ENCODE results near the gene PA2G4. TPM values are rescaled to one million over a fixed set of nuclear protein-coding genes. Genes with fewer than 3 reads are reported as not detected.

PA2G4 gene
- total RNA-seq, 2 donors from 2014 or later: 128 to 161 TPM

DNA sequence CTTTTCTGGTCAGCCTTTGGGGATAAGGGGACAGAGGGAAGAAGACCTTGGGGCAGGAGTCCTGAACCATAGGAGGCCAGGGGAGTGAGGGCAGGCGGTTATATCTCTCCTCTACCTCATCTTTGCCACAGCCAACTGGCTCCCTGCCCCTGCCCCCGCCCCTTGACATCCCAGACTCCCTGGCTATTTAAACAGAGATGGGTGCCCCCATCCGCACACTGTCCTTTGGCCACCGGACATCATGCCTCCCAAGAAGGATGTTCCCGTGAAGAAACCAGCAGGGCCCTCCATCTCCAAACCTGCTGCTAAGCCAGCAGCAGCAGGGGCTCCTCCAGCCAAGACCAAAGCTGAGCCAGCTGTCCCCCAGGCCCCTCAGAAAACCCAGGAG is 49.3 kb downstream of the PA2G4 start:
- H3K4me3 ChIP-seq (ENCODE audit: low read length): peak overlapping the region; percentile 92
- Mint-ChIP-seq H3K4me3 (peak overlapping the region; percentile 85), H3K4me1 (peaks cover 41% of the 10 kb centered on the region), H3K27me3 (ENCODE audit: insufficient read depth) (no peaks in the 10 kb centered on the region), H3K27ac (peak overlapping the region; percentile 95), H3K9me3 (no peaks in the 10 kb centered on the region), H3K36me3 (ENCODE audit: low read depth) (peaks cover 12% of the 10 kb centered on the region)
- H3K4me1 ChIP-seq (ENCODE audit: control insufficient read depth, insufficient read depth, low read length): peaks cover 12% of the 10 kb centered on the region
- no peak for DNase-seq
- TF ChIP-seq, protein P1, sequence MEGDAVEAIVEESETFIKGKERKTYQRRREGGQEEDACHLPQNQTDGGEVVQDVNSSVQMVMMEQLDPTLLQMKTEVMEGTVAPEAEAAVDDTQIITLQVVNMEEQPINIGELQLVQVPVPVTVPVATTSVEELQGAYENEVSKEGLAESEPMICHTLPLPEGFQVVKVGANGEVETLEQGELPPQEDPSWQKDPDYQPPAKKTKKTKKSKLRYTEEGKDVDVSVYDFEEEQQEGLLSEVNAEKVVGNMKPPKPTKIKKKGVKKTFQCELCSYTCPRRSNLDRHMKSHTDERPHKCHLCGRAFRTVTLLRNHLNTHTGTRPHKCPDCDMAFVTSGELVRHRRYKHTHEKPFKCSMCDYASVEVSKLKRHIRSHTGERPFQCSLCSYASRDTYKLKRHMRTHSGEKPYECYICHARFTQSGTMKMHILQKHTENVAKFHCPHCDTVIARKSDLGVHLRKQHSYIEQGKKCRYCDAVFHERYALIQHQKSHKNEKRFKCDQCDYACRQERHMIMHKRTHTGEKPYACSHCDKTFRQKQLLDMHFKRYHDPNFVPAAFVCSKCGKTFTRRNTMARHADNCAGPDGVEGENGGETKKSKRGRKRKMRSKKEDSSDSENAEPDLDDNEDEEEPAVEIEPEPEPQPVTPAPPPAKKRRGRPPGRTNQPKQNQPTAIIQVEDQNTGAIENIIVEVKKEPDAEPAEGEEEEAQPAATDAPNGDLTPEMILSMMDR (conservative IDR thresholded peaks at IDR 0.05): no peak
- H3K9me3 ChIP-seq (ENCODE audit: control insufficient read depth, low read length): no peaks in the 10 kb centered on the region
- peaks cover 19% of the 10 kb centered on the region for H3K36me3 ChIP-seq (ENCODE audit: control insufficient read depth, insufficient read depth, low read length)
- no peak overlapping the region for H3K27ac ChIP-seq (ENCODE audit: low read depth, low read length)
- 76 to 90% methylated on average over 4 to 5 of the region's 5 CpGs for WGBS, 2 experiments (ENCODE audit: insufficient coverage in 1 of 2, insufficient read length in 1 of 2)
- H3K9ac ChIP-seq (ENCODE audit: extremely low read depth, low read length, poor library complexity, severe bottlenecking): peak overlapping the region; percentile 18
- H3K27me3 ChIP-seq (ENCODE audit: control insufficient read depth, insufficient read depth, low read length, poor library complexity, severe bottlenecking): no peaks in the 10 kb centered on the region

GRCh38 chr12:56154246-56154771 is 50.0 kb downstream of the PA2G4 start:
- WGBS, 2 experiments (ENCODE audit: insufficient coverage in 1 of 2, insufficient read length in 1 of 2): 100% methylated on average over 1 of the region's 1 CpG; no CpG with 5 or more reads in 1 of the 2 experiments
- Histone ChIP-seq H3K27me3 (ENCODE audit: control insufficient read depth, insufficient read depth, low read length, poor library complexity, severe bottlenecking) (no peaks in the 10 kb centered on the region), H3K4me1 (ENCODE audit: control insufficient read depth, insufficient read depth, low read length) (peaks cover 12% of the 10 kb centered on the region), H3K9me3 (ENCODE audit: control insufficient read depth, low read length) (no peaks in the 10 kb centered on the region), H3K4me3 (ENCODE audit: low read length) (peak overlapping the region; percentile 92), H3K27ac (ENCODE audit: low read depth, low read length) (no peak overlapping the region), H3K9ac (ENCODE audit: extremely low read depth, low read length, poor library complexity, severe bottlenecking) (peak overlapping the region; percentile 18), H3K36me3 (ENCODE audit: control insufficient read depth, insufficient read depth, low read length) (peaks cover 24% of the 10 kb centered on the region)
- peaks cover 17% of the 10 kb centered on the region for H3K36me3 Mint-ChIP-seq (ENCODE audit: low read depth)
- DNase-seq: peak; percentile 79
- peak overlapping the region; percentile 85 for H3K4me3 Mint-ChIP-seq
- no peaks in the 10 kb centered on the region for H3K9me3 Mint-ChIP-seq
- TF ChIP-seq, protein P1 (conservative IDR thresholded peaks at IDR 0.05): no peak
- peak overlapping the region; percentile 85 for H3K27ac Mint-ChIP-seq
- no peaks in the 10 kb centered on the region for H3K27me3 Mint-ChIP-seq (ENCODE audit: insufficient read depth)
- peaks cover 45% of the 10 kb centered on the region for H3K4me1 Mint-ChIP-seq

GRCh38 chr12:56154818-56155217 is 50.5 kb downstream of the PA2G4 start:
- peaks cover 29% of the 10 kb centered on the region for H3K36me3 ChIP-seq (ENCODE audit: control insufficient read depth, insufficient read depth, low read length)
- DNase-seq: no peak
- peaks cover 50% of the 10 kb centered on the region for H3K4me1 Mint-ChIP-seq
- peak overlapping the region; percentile 6 for H3K27ac Mint-ChIP-seq
- TF ChIP-seq, protein P1 (conservative IDR thresholded peaks at IDR 0.05): no peak
- H3K9me3 Mint-ChIP-seq: no peaks in the 10 kb centered on the region
- peaks cover 16% of the 10 kb centered on the region for H3K4me1 ChIP-seq (ENCODE audit: control insufficient read depth, insufficient read depth, low read length)
- H3K9me3 ChIP-seq (ENCODE audit: control insufficient read depth, low read length): no peaks in the 10 kb centered on the region
- no peak overlapping the region for H3K9ac ChIP-seq (ENCODE audit: extremely low read depth, low read length, poor library complexity, severe bottlenecking)
- H3K27me3 Mint-ChIP-seq (ENCODE audit: insufficient read depth): no peaks in the 10 kb centered on the region
- H3K4me3 ChIP-seq (ENCODE audit: low read length): peak overlapping the region; percentile 18
- H3K27me3 ChIP-seq (ENCODE audit: control insufficient read depth, insufficient read depth, low read length, poor library complexity, severe bottlenecking): no peaks in the 10 kb centered on the region
- H3K36me3 Mint-ChIP-seq (ENCODE audit: low read depth): peaks cover 22% of the 10 kb centered on the region
- no peak overlapping the region for H3K27ac ChIP-seq (ENCODE audit: low read depth, low read length)
- peak overlapping the region; percentile 2 for H3K4me3 Mint-ChIP-seq
- 90 to 97% methylated on average over 5 of the region's 5 CpGs for WGBS, 2 experiments (ENCODE audit: insufficient coverage in 1 of 2, insufficient read length in 1 of 2)
